ENCODE measurements around the gene IPCEF1. TPM values are rescaled to one million over a fixed set of nuclear protein-coding genes. Genes with fewer than 3 reads are reported as not detected.

IPCEF1 gene
- total RNA-seq, 4 donors from 2014 or later, result 0.63 to 5.3 (median 1.9) TPM

GRCh38 chr6:154289818-154290508, 66.6 kb downstream of the IPCEF1 start:
- Histone ChIP-seq H3K36me3 (no peaks in the 10 kb centered on the region), H3K4me3 (no peak overlapping the region), H3K9me3 (no peaks in the 10 kb centered on the region), H3K27me3 (no peaks in the 10 kb centered on the region), H3K27ac (no peak overlapping the region), H3K4me1 (no peaks in the 10 kb centered on the region)
- no peak for TF ChIP-seq POLR2A (IDR thresholded peaks at IDR 0.05)
- TF ChIP-seq EP300 (IDR thresholded peaks at IDR 0.05), result no peak
- TF ChIP-seq CTCF (IDR thresholded peaks at IDR 0.05), result no peak
- WGBS, 2 donors, result 90% methylated on average over 6 of the region's 6 CpGs
- DNase-seq (ENCODE audit: low spot score in 2 of 2), result no peak

- no peaks in the 10 kb centered on the region for H3K36me3 ChIP-seq
- H3K4me1 ChIP-seq, result no peaks in the 10 kb centered on the region
- H3K4me3 ChIP-seq, result no peak overlapping the region
- no peak overlapping the region for H3K27ac ChIP-seq
- TF ChIP-seq EP300 (IDR thresholded peaks at IDR 0.05) (no peak), POLR2A (IDR thresholded peaks at IDR 0.05) (no peak), CTCF (IDR thresholded peaks at IDR 0.05) (no peak)
- DNase-seq (ENCODE audit: low spot score in 2 of 2), result no peak
- 72 to 77% methylated on average over 1 of the region's 1 CpG for WGBS, 2 donors
- H3K27me3 ChIP-seq, result no peaks in the 10 kb centered on the region
- peaks cover 0 to 5% (median 0%) of the 10 kb centered on the region in 4 donors for H3K9me3 ChIP-seq
These were observed 70.8 kb downstream of the IPCEF1 start for GRCh38 chr6:154285826-154286225.

GRCh38 chr6:154284313-154284853, 72.2 kb downstream of the IPCEF1 start:
- DNase-seq (ENCODE audit: low spot score in 2 of 2), result no peak
- TF ChIP-seq CTCF (IDR thresholded peaks at IDR 0.05) (no peak), POLR2A (IDR thresholded peaks at IDR 0.05) (no peak), EP300 (IDR thresholded peaks at IDR 0.05) (no peak)

GRCh38 chr6:154280521-154280920, 76.1 kb downstream of the IPCEF1 start:
- no peak for TF ChIP-seq CTCF (IDR thresholded peaks at IDR 0.05)
- TF ChIP-seq POLR2A (IDR thresholded peaks at IDR 0.05), result no peak
- no peak for TF ChIP-seq EP300 (IDR thresholded peaks at IDR 0.05)
- Histone ChIP-seq H3K36me3 (no peaks in the 10 kb centered on the region), H3K27ac (no peak overlapping the region), H3K27me3 (no peaks in the 10 kb centered on the region), H3K4me3 (no peak overlapping the region), H3K9me3 (peaks cover 0 to 5% (median 0%) of the 10 kb centered on the region in 4 donors), H3K4me1 (peaks cover 0 to 16% (median 0%) of the 10 kb centered on the region in 4 donors)
- no peak for DNase-seq (ENCODE audit: low spot score in 2 of 2)
- WGBS, 2 donors, result 74 to 84% methylated on average over 2 of the region's 2 CpGs

More at GRCh38 chr6:154284313-154284853, 72.2 kb downstream of the IPCEF1 start:
- Histone ChIP-seq H3K27ac (no peak overlapping the region), H3K4me1 (no peaks in the 10 kb centered on the region), H3K27me3 (no peaks in the 10 kb centered on the region), H3K4me3 (no peak overlapping the region), H3K36me3 (no peaks in the 10 kb centered on the region), H3K9me3 (peaks cover 0 to 5% (median 0%) of the 10 kb centered on the region in 4 donors)
- 92 to 95% methylated on average over 7 of the region's 7 CpGs for WGBS, 2 donors

- H3K9me3 ChIP-seq, result no peaks in the 10 kb centered on the region
These were observed 79.0 kb downstream of the IPCEF1 start for GRCh38 chr6:154277629-154278017.

More at GRCh38 chr6:154277629-154278017, 79.0 kb downstream of the IPCEF1 start:
- no peaks in the 10 kb centered on the region for H3K27me3 ChIP-seq
- peaks cover 0 to 16% (median 0%) of the 10 kb centered on the region in 4 donors for H3K4me1 ChIP-seq
- WGBS, 2 donors, result 58 to 63% methylated on average over 7 of the region's 7 CpGs
- TF ChIP-seq POLR2A (IDR thresholded peaks at IDR 0.05), result no peak
- TF ChIP-seq CTCF (IDR thresholded peaks at IDR 0.05), result peak in 1 of 5 experiments; percentile 2
- TF ChIP-seq EP300 (IDR thresholded peaks at IDR 0.05), result no peak
- H3K36me3 ChIP-seq, result no peaks in the 10 kb centered on the region
- no peak for DNase-seq (ENCODE audit: low spot score in 2 of 2)
- H3K27ac ChIP-seq, result no peak overlapping the region
- peak overlapping the region in 2 of 4 donors; percentile 19 to 30 for H3K4me3 ChIP-seq

Data from tibial nerve (tissue), 4 donors.